Frontal cortex (tissue), 4 donors: ENCODE measurements around the gene TRAP1. TPM values are rescaled to one million over a fixed set of nuclear protein-coding genes. Genes with fewer than 3 reads are reported as not detected.
"Not testable (repeated sequence)": the region's sequence is repeated elsewhere in the genome, so short reads cannot be mapped to it uniquely, and the experiment has no call there.

Source experiments
- DNase-seq, 2 donors: peaks; one replicate each; pipeline ENCODE4 v3.0.0; 2012; ENCODE audit warnings: low spot score in 2 of 2
- FAIRE-seq: peaks from 2 replicates; lab custom pipeline; 2012; peaks lifted over from hg19 to GRCh38; lab: Jason Lieb, UNC
- total RNA-seq: library from RNA; depleted of rRNA; stranded (reverse); fragments of >200 nt; gene quantifications from one replicate; pipeline ENCODE4 v1.2.3, GENCODE V29; 2014
- donor health status: control.
- donor health status: control.
- donor health status: control.

The TRAP1 gene
- total RNA-seq, 1 donor from 2014 or later, result 77.9 TPM

DNA sequence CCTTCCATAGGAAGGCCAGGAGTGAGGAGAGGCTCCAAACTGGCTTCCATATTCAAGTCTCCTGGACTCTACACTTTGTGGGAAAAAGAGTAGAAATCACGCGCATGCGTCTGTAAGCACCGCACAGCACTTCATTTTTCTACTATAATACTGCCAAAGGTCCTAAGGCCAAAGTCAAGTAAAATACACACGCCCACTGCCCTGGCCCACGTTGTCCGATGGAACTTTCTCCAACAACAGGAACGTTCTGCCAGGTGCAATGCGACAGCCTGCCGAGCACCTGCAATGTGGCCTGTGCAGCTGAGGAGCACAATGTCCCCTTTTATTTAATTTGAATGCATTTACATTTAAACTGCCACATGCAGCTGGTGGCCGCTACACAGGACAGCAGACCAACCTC is 39.3 kb downstream of the TRAP1 start:
- FAIRE-seq (no peak), DNase-seq (no peak)

DNA sequence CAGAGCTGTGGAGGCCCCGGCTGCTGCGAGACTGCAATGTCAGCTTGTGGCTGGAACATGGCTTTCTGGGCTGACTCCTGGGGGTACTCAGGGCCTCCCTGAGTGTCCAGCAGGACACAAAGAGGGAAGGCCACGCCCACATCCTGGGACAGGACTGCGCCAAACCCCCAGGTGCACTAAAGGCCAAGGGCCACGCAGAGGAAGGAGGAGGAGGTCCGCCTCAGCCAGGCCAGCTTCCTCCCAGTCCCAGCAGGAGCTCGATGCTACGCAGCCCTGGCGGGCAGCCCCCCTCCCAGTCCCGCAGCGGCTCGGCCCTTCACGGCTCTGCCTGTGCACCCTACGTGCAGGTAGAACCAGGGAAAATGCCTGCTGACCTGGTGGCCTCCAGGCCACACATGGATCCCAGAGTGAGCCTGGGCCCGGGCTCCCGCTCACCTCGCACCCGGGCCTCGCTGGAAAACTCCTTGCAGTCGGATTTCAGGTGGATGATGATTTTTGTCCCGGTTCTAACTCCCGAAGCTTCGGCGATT is 41.7 kb downstream of the TRAP1 start:
- DNase-seq, result no peak
- no peak for FAIRE-seq

- no peak for FAIRE-seq
- DNase-seq, result no peak
Observed at GRCh38 chr16:3674513-3675295, 42.6 kb downstream of the TRAP1 start.

GRCh38 chr16:3673676-3674377 is 43.5 kb downstream of the TRAP1 start:
- DNase-seq, result no peak
- no peak for FAIRE-seq

GRCh38 chr16:3673201-3673600 is 44.1 kb downstream of the TRAP1 start:
- no peak for FAIRE-seq
- DNase-seq, result no peak

DNA sequence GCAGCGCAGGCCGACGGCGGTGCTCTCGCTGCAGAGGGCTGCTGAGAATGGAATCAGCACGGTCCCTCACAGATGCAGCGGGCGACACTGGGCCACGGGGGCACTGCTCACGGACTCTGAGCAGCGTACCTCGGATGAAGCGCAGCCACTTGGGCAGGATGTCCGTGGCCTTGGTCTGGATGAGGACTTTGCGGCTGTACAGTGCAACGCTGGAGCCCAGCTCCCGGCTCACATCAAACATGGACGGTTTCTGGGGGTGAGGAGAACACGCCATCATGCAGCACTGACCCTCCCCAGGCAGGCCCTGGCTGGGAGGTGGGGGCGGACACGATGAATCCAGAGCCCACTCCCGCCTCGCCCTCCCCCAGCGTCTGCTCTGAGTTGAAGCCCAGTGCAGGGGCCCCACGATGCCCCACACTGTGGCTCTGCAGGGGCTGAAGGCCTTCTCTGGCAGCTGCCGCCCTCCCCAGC is 44.7 kb downstream of the TRAP1 start:
- no peak for DNase-seq
- FAIRE-seq, result no peak

GRCh38 chr16:3671424-3671823 is 45.9 kb downstream of the TRAP1 start:
- FAIRE-seq, result no peak

DNA sequence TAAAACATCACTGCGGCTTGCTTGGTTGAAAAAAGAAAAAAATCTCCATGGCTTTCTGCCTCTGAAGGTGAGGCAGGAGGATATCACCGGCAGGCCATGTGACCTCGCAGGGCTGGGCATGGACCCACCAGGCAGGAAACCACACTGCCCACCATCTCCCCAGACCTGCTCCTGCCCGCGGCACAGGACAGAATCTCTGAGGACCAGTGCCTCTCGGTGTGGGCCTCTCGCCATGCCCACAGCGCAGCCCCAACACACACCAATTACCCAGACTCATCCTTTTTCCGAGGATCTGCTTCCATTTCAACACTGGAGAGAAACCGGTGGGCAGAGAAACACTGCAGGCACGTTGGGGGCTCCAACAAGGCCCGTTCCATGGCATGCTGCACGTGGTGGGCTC is 46.6 kb downstream of the TRAP1 start:
- no peak for FAIRE-seq
- no peak for DNase-seq

More at GRCh38 chr16:3671424-3671823, 45.9 kb downstream of the TRAP1 start:
- DNase-seq, result no peak

GRCh38 chr16:3669082-3669481 is 48.2 kb downstream of the TRAP1 start:
- no peak for DNase-seq
- no peak for FAIRE-seq

DNA sequence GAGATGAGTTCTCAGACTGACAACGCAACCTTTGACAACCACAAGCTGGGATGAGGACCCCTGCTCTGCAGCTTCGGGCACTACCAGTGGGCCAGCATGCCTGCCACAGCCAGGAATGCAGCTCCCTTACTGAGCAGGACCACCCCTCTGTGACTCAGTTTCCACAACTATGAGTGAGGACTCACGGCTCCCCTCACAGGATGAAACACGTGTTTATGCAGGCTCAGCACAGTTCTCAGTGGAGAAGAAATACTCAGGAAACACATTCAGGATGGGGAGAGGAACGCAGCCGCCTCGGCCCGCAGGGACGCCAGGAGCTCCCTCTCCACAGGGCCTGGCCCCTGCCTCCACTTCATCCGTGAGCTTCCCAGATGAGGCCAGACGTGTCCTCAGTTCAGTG is 48.7 kb downstream of the TRAP1 start:
- DNase-seq (no peak), FAIRE-seq (no peak)

DNA sequence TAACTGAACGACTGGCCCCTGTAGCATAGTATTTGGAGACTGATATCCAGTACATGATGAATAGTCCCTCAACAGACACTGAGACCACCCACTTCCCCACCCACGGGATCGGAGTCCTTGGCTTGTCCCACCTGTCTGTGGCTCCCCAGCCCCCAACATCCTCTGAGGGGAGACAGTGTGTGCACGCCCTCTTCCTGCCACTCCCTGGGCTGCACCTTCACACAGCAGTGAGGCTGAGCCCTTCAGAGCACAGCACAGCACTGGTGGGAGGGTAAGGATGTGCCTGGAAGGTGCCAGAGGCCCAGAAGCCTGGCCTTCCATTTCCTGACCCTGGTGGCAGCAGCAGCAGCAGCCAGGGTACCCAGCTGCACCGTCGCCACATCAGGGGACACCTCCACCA is 51.8 kb downstream of the TRAP1 start:
- DNase-seq (no peak), FAIRE-seq (no peak)

- no peak for DNase-seq
Observed at GRCh38 chr16:3664187-3664896, 53.0 kb downstream of the TRAP1 start.

GRCh38 chr16:3662601-3663000 is 54.7 kb downstream of the TRAP1 start:
- no peak for FAIRE-seq
- DNase-seq, result no peak

More at GRCh38 chr16:3664187-3664896, 53.0 kb downstream of the TRAP1 start:
- no peak for FAIRE-seq

DNA sequence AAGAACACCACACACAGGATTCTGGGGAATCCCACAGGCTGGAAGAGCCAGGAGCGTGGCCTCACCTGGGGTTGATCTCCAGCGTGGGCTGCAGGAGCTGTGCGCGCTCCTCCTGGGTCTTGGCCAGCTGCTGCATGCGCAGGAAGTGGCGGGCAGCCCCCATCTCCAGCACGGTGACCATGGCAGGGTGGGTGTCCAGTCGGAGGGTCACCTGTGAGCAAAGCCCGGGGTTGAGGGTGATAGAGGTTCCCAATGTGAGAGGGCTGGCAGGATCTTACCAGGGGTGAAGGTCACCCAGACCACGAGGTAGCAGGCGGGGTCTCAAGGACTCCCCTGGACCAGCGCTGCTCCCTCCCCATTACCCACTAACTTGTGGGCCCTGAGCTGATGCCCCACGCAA is 55.4 kb downstream of the TRAP1 start:
- FAIRE-seq (no peak), DNase-seq (no peak)

DNA sequence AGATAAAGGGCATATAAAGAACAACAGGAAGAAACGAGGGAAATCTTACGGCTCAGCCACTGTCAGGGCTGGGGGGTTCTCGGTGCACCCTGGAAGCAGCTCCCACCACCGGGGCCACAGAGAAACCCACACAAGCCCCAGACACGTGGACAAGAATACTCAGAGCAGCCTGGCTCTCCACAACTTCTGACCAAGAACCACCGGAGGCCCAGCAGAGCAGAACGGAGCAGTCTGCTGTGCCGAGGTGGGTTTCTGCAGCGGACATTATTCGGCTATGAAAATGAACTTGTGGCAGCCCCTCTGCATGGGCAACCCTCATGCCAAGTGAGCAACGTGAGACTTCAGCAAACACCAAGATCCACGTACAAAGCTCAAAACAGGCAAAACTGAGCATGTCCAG is 56.0 kb downstream of the TRAP1 start:
- DNase-seq (no peak), FAIRE-seq (no peak)

DNA sequence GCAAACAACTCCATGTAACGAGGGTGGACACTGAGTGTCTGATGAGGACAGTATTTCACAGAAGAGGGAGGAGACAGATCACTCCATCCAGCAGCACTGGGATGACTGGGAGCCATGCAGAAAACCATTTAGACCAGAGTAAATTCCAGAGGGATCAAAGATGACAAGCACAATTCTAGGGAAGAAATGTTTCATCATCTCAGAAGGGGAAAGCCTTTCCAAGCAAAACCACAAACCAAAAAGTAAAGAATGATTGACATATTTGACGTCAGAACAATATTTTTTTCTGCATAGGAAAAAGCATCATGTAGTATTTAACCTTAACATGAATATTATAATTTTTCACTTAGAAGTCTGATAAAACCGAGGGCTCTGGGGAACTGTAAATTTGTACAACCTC is 58.1 kb downstream of the TRAP1 start:
- DNase-seq (no peak), FAIRE-seq (no peak)

DNA sequence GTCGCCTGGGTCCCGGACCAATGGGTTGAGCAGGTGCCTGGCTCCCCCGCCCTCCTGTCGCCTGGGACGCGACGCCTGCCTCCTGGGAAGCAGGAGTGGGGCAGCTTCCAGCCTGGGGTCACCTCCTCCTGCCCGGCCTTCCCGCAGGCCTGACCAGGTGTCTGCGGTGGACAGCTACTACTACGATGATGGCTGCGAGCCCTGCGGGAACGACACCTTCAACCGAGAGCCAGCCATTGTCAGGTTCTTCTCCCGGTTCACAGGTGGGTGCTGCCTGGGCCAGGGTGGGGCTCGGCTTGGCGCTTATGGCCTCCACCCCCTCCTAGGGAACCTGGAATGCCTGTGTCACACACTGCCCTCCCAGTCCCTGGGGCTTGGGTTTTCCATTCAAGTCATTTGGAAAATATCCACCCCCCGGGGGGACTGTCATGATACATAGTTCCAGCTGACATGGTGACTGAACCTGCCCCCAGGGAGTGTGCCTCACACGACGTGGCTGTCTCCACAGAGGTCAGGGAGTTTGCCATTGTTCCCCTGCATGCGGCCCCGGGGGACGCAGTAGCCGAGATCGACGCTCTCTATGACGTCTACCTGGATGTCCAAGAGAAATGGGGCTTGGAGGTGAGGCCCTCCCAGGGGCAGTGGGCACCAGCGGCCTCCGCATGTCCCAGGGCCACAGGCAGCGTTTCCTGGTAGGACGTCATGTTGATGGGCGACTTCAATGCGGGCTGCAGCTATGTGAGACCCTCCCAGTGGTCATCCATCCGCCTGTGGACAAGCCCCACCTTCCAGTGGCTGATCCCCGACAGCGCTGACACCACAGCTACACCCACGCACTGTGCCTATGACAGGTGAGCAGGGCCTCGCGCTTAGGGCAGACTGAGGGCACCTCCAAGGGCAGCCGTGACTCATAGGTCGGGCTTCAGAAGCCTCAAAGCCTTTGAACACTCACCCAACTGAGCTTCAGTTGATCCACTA is 60.5 kb downstream of the TRAP1 start:
- DNase-seq (no peak), FAIRE-seq (no peak)

DNA sequence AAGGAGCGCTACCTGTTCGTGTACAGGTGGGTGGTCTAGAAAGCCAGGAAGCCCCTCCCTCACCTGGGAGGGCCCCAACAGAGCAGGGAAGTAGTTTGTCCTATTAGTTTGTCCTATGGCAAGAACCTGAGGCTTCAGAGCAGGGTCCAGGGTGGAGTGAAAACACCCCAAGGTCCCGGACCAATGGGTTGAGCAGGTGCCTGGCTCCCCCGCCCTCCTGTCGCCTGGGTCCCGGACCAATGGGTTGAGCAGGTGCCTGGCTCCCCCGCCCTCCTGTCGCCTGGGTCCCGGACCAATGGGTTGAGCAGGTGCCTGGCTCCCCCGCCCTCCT is 61.2 kb downstream of the TRAP1 start:
- DNase-seq, FAIRE-seq: not testable (repeated sequence)

DNA sequence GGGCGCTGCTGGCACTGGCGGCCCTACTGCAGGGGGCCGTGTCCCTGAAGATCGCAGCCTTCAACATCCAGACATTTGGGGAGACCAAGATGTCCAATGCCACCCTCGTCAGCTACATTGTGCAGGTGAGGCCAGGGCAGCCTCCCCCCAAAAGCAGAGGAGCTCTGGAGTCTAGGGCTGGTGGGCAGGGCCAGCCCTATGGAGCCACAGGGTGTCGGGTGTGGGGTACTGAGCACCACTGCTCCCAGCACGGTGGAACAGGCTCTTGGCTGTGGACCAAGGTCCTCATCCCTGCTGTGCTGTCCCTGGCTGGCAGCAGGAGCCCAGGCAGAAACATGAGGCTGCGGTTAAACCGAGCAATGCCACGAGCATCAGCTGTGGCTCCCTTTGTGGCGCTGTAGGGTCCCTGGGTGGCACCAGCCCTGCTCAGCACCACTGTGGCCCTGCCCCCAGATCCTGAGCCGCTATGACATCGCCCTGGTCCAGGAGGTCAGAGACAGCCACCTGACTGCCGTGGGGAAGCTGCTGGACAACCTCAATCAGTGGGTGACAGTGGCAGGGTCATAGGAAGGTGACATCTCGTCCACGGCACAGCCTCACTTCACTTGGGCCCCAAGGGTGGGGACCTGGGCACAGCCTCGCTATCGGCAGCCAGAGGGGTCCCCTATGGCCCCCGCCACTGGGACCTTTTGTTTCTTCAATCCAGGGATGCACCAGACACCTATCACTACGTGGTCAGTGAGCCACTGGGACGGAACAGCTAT is 61.7 kb downstream of the TRAP1 start:
- DNase-seq (no peak), FAIRE-seq (no peak)
